Progenitor cell of endocrine pancreas (in vitro differentiated cells): ENCODE data around the gene FDXR. TPM values are rescaled to one million over a fixed set of nuclear protein-coding genes. Genes with fewer than 3 reads are reported as not detected.
"Not testable (repeated sequence)": the region's sequence is repeated elsewhere in the genome, so short reads cannot be mapped to it uniquely, and the experiment has no call there.

Experiments used
- DNase-seq: peaks from one replicate; pipeline ENCODE4 v3.0.0; 2021; ENCODE audit warnings: low spot score; ENCODE audit not compliant: unreplicated experiment
- H3K27ac Mint-ChIP-seq: 2 replicates; pipeline ENCODE4 v1.8.0; 2021; ENCODE audit warnings: mild to moderate bottlenecking, moderate library complexity, mixed read lengths
- H3K27me3 Mint-ChIP-seq: 2 replicates; pipeline ENCODE4 v1.8.0; 2021; ENCODE audit warnings: mixed read lengths
- H3K36me3 Mint-ChIP-seq: 2 replicates; pipeline ENCODE4 v1.8.0; 2022; ENCODE audit warnings: mixed read lengths; ENCODE audit not compliant: insufficient read depth
- H3K4me1 Mint-ChIP-seq: 2 replicates; pipeline ENCODE4 v1.8.0; 2021; ENCODE audit warnings: low read depth, mixed read lengths
- H3K4me3 Mint-ChIP-seq: 2 replicates; pipeline ENCODE4 v1.8.0; 2021; ENCODE audit warnings: low read depth, mild to moderate bottlenecking, moderate library complexity, mixed read lengths
- H3K9me3 Mint-ChIP-seq: 2 replicates; pipeline ENCODE4 v1.8.0; 2021; ENCODE audit warnings: low read depth, mixed read lengths
- total RNA-seq: library from RNA; stranded (reverse); gene quantifications from 2 replicates; pipeline ENCODE4 v1.2.1, GENCODE V29; 2021
- TF ChIP-seq, protein P1 (sequence below): fragments of 200-600 bp; sonication (generic); IDR thresholded peaks from one replicate; pipeline ENCODE4 v1.5.0; 2021; ENCODE audit warnings: antibody characterized with exemption, mild to moderate bottlenecking; ENCODE audit not compliant: unreplicated experiment

FDXR gene
- total RNA-seq, 1 donor from 2014 or later = 18.2 TPM

DNA sequence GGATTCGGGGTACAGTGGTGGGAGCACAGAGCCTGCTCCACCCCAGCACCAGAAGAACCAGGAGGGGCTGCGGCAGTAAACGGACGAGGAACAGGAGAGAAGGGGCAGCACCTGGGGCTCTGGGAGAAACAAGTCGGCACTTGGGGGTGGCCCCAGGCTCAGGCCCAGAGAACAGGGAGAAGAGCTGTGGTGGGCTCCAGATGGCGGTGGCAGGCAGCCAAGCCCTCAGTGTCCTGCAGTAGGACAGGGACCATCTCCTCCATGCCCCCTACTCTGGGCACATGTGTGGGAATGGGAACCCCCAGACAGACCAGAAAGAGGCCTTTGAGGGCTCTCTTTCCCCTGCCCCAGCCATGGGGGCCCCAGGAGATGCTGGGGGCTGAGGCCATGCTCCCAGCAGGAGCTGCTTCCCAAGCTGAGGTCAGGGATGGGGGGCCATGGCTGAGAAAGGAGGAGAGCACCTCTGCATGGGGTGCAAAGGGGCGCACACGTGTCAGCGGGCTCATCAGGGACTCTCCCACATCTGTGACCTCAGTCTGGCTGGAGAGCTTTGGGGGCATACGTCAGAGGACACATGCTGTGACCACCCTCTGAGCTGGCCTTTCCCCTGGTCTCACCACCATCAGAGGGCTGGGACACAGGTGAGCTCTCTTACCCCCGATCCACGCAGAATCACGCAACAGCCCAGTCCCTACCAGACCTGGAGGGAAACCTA lies 43.5 kb upstream of the FDXR start:
- Mint-ChIP-seq H3K36me3 (no peaks in the 10 kb centered on the region), H3K4me1 (peaks cover 2% of the 10 kb centered on the region), H3K27me3 (peaks cover 15% of the 10 kb centered on the region), H3K9me3 (peaks cover 2% of the 10 kb centered on the region), H3K27ac (peak overlapping the region; percentile 58), H3K4me3 (no peak overlapping the region)
- TF ChIP-seq, protein P1, sequence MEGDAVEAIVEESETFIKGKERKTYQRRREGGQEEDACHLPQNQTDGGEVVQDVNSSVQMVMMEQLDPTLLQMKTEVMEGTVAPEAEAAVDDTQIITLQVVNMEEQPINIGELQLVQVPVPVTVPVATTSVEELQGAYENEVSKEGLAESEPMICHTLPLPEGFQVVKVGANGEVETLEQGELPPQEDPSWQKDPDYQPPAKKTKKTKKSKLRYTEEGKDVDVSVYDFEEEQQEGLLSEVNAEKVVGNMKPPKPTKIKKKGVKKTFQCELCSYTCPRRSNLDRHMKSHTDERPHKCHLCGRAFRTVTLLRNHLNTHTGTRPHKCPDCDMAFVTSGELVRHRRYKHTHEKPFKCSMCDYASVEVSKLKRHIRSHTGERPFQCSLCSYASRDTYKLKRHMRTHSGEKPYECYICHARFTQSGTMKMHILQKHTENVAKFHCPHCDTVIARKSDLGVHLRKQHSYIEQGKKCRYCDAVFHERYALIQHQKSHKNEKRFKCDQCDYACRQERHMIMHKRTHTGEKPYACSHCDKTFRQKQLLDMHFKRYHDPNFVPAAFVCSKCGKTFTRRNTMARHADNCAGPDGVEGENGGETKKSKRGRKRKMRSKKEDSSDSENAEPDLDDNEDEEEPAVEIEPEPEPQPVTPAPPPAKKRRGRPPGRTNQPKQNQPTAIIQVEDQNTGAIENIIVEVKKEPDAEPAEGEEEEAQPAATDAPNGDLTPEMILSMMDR = no peak
- DNase-seq = no peak

DNA sequence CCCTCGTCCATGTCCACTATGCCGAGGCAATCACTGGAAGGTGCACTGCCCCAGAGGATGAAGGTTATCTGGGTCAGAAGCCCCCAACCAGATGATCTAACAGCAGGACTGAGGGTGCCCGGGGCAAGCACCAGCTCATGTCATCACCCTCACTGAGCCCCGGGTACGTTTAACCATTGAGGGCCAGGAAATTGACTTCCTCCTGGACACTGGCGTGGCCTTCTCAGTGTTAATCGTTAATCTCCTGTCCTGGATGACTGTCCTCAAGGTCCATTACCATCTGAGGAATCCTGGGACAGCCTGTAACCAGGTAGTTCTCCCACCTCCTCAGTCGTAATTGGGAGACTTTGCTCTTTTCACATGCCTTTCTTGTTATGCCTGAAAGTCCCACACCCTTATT lies 38.6 kb upstream of the FDXR start:
- not testable (repeated sequence) for H3K9me3 Mint-ChIP-seq, H3K27ac Mint-ChIP-seq, DNase-seq, H3K4me3 Mint-ChIP-seq, H3K36me3 Mint-ChIP-seq, H3K4me1 Mint-ChIP-seq
- peaks cover 17% of the 10 kb centered on the region for H3K27me3 Mint-ChIP-seq

DNA sequence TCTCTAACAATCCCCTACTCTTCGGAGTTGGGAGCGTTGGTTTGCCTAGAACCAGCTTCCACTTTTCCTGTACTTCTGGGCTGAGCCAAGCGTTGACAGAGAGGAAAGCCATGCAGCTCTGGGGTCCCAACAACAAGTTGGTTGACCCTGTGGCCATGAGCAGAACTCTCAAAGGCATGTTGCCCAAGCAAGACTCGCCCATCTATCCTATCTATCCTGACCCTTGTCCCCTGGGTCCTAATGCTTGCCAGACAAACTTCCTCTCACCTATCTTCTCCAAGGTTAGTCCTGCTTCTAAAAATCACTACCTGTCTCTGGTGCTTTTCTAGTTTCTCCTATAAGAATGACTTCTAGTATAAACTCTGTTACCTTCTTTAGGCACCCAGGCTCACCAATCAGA lies 36.3 kb upstream of the FDXR start:
- H3K27ac Mint-ChIP-seq, H3K4me1 Mint-ChIP-seq, H3K9me3 Mint-ChIP-seq, DNase-seq, H3K4me3 Mint-ChIP-seq, H3K36me3 Mint-ChIP-seq: not testable (repeated sequence)
- peaks cover 17% of the 10 kb centered on the region for H3K27me3 Mint-ChIP-seq

DNA sequence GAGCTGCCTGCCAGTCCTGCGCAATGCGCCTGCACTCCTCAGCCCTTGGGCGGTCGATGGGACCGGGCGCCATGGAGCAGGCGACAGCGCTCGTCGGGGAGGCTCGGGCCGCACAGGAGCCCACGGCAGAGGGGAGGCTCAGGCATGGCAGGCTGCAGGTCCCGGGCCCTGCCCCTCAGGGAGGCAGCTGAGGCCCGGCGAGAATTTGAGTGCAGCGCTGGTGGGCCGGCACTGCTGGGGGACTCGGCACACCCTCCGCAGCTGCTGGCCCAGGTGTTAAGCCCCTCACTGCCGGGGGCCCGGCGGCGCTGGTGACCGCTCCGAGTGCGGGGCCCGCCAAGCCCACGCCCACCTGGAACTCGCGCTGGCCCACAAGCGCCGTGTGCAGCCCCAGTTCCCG lies 34.2 kb upstream of the FDXR start:
- Mint-ChIP-seq H3K9me3 (no peaks in the 10 kb centered on the region), H3K27me3 (peaks cover 24% of the 10 kb centered on the region), H3K4me3 (no peak overlapping the region), H3K36me3 (no peaks in the 10 kb centered on the region), H3K27ac (no peak overlapping the region), H3K4me1 (peaks cover 8% of the 10 kb centered on the region)
- no peak for DNase-seq
- TF ChIP-seq, protein P1 = no peak

DNA sequence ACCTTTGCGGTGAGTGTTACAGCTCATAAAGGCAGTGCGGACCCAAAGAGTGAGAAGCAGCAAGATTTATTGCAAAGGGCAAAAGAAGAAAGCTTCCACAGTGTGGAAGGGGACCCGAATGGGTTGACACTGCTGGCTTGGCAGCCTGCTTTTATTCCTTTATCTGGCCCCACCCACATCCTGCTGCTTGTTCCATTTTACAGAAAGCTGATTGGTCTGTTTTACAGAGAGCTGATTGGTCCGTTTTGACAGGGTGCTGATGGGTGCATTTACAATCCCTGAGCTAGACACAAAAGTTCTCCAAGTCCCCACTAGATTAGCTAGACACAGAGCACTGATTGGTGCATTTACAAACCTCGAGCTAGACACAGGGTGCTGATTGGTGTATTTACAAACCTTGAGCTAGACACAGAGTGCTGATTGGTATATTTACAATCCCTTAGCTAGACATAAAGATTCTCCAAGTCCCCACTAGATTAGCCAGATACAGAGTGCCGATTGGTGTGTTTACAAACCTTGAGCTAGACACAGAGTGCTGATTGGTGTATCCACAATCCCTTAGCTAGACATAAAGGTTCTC lies 33.5 kb upstream of the FDXR start:
- H3K4me3 Mint-ChIP-seq, DNase-seq, H3K27ac Mint-ChIP-seq, H3K4me1 Mint-ChIP-seq, H3K36me3 Mint-ChIP-seq, H3K9me3 Mint-ChIP-seq: not testable (repeated sequence)
- H3K27me3 Mint-ChIP-seq = peaks cover 29% of the 10 kb centered on the region

DNA sequence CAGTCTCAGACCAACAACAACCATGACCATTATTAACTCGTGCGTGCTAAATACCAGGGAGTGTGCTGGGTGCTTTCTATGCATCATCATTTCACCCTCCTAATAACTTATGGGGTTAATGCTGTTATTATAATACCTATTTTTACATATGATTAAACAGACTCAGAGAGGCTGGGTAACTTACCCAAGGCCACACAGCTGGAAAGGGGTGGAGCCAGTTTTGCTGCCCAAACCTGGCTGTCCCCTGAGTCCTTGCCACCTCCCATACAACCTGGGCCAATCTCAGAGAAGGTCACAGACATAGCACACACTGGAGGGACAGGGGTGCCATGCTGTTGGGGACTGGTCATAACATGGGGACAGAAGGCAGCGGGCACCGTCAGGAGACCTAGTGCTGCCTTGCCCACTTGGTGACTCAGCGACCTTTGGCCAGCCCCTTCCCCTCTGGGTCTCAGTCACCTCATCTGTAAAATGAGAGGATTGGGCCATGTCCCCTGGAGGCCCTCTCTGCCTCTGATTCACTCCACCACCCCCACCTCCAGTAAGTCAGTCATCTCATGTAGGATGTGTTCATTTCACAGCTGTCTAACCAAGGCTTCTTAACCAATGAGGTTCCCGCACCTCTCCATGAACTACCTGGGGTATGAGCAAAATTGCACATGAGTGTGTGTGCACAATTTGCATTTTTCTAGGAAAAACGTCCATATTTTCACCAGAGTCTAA lies 32.1 kb upstream of the FDXR start:
- no peak overlapping the region for H3K4me3 Mint-ChIP-seq
- peaks cover 32% of the 10 kb centered on the region for H3K27me3 Mint-ChIP-seq
- H3K36me3 Mint-ChIP-seq = no peaks in the 10 kb centered on the region
- H3K9me3 Mint-ChIP-seq = no peaks in the 10 kb centered on the region
- peaks cover 8% of the 10 kb centered on the region for H3K4me1 Mint-ChIP-seq
- TF ChIP-seq, protein P1 = no peak
- no peak for DNase-seq
- H3K27ac Mint-ChIP-seq = no peak overlapping the region
